NCI-H69 (cell line): ENCODE results near the gene SLC4A11.
"Not testable (repeated sequence)": the region's sequence is repeated elsewhere in the genome, so short reads cannot be mapped to it uniquely, and the experiment has no call there.

Experiments
- DNase-seq: peaks from one replicate; lab custom pipeline; 2025; lab: John Stamatoyannopoulos, UW

Gene SLC4A11

DNA sequence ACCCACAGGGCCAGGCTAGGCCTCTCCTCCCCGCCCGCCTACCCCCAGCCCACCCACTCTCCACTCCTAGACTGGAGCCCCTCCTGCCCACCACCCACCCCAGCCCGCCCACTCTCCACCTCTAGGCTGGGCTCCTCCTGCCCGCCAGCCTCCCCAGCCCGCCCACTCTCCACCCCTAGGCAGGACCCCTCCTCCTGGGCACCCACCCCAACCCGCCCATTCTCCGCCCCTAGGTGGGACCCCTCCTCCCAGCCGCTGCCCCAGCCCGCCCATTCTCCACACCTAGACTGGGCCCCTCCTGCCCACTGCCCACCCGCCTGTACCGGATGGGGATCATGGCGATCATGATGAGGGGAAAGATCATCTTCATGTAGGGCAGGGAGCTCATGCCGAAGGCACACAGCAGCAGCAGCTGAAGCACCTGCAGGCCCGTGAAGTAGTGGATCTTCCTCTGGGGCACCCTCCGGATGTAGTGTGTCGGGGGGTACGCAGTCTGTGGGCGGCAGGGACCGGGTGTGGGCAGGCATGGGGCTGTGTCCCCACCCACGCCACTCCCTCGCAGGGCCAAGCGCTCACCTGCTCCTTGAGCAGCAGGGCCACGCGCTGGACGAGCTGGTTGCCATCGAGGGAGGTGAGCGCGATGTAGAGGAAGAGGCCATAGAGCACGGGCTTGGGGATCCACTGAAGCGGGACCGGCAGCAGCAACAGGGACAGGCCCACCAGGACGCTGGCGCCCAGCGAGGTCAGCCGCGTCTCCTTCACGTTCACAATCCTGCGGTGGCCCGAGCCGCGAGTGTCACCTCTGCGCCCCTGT, 10.8 kb downstream of the SLC4A11 start:
- no peak for DNase-seq

DNA sequence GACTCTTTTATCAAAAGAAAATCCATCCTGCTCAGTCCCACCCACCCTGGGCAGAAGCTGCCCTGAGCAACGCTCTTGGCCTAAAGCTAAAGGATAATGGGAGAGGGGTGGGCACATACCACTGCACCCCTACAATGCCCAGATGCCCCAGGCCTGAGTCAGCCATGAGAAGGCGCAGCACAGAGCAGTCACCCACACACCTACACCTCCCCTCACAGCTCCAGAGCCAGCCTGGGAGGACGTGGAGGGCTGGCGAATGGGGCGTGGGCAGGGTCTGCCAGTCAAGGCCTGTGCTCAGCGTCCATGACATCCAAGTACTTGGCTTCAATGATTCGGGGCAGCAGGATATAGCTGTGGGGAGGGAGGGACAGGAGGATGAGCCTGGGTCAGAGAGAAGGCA, 11.5 kb downstream of the SLC4A11 start:
- DNase-seq, result no peak

DNA sequence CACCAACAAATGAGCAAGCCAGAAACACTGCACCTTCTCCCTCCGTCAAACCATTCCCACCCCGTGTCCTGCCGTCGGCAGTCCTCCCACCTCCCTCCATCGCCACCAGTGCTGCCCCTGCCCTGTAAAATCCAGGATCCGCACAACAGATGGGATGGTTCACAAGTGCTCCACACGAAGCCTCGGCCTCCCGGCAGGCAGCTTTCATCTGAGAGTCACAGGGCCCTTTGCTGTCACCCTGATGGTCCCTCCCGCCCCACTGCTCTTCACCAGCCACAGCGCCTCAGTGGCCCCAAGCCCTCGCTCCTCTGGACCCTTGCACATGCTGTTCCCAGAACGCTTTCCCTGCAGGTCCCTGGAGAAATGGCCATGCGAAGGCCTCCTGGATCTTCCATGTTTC, 12.1 kb downstream of the SLC4A11 start:
- DNase-seq, result no peak

DNA sequence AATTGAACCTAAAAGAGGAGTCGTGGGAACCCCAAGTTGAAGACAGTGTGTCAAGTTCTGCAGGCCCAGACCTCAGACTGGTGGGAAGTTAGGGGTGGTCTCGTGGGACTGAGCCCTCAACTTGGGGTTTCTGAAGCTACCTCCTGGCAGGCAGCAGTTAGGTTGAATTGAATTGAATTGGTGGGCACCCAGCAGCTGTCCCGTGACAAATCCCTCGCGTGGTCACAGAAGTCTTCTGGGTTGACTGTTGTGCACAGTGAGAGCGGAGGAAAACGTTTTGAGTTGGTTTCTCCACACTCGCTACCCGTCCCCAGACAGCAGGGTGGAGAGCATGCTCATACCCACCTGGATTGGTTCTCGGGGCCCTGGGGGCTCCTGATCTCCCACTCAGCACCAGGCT, 12.9 kb downstream of the SLC4A11 start:
- no peak for DNase-seq

DNA sequence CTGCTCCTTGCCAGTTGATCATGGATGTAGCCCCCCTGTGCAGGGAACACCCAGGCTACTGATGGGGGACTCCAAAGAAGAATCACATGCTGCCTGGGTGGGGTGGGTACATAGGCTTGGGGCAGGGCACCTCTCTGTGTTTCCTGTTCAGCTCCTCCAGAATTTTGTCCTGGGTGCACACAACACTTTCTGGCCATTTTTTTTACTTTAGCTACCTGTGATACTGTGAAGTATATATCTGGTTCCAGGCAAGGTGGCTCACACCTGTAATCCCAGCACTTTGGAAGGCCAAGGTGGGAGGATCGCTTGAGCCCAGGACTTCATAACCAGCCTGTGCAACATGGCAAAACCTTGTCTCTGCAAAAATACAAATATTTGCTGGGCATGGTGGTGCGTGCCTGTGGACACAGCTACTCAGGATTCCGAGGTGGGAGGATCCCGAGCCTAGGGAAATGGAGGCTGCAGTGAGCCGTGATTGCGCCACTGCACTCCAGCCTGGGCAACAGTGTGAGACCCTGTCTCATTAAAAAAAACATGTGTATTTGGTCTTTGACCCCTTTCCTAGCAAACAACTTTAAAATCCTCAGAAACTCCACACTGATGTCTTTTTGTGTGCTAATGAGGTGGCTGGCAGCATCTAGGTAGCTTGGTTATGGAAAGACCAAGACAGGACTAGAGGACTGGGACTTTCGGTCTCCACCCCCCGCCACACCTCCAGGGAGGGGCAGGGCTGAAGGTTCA, 14.1 kb downstream of the SLC4A11 start:
- DNase-seq, result no peak

DNA sequence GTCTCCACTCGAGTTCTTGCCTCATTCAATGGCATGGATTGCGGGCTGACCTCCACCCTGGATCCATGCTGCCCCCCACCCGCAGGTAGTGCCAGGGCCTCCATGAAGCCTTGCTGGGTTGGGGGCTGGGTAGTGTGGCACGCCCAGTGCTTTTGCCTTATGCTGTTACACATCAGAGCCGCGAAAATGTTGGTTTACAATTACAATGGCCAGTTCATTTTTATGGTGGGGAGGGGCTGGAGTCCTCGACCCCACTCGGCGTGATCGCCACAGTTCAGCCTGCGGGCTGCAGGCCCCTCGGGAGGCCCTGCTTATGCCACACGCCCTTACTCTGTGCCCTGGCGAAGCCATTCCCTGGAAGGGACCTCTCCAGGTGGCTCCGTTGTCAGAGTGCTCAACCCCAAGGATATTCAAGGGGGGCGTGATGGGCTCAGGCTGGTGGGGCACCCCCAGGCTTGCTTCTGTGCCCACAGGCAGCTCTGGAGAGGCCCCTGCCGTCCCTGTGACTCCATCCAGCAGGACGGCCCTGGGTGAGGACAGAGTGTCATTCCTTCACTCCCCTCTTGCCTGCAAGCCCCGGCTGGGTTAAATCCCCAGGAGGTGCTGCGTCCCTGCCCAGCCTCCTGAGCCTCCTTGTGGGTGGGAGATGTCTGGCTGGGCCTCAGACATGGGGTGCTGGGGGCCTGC, 14.9 kb downstream of the SLC4A11 start:
- DNase-seq, result peak; percentile 42

DNA sequence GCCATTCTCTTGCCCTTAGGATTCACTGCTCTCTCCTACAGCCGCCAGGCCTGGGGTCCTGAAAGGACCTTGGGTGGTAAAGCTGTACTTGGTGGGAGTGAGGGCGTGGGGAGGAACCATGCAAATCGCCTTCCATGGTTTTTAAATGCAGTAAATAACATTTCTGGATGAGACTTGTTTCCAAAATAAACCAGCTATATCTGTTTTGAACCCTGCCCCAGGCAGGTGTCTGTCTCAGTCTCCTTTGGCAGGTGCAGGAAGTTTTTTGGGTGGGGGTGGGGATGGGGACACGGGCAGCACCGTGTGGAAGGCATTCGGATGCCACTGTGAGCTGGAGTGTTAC, 15.4 kb downstream of the SLC4A11 start:
- DNase-seq, result no peak

DNA sequence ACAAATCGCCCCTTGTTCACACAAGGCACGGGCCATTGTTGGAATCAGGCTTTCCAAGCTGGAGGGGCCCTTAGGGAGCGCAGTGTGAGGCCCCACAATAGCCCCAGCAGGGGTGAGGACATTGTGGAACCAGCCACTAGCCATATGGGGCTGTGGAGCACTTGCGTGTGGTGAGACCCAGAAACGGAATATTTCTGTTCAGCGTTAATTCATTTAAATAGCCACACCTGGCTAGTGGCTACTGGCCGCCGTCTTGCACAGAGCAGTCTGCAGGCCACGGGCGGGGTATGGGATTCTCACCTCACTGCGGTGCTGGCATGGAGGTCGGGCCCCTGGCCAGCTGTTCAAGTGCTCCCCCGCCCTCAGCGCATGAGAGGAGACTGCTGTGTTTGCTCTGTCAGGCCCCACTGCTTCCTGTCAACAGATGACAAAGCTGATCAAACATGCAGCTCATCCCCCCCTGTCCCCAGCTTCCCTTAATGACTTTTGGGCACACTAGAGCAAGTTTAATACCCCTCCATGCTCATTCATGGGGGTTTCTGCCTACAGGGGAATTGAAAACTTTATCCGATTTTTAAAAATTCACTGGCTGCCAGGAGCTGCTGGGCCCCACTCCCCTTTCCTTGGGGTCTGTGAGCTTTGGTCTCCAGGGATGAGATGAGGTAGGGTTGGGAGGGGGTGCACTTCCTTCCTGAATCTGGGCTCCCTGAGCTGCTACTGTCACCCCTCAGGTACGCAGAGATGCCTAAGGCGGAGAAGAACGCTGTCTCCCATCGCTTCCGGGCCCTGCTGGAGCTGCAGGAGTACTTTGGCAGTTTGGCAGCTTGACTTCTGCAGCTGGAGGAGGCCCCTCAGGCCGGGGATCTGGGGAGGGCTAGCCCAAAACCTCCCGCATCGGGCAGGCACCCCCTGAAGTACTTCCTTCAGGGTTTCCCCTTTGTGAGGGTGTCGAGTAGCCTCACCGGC, 16.1 kb downstream of the SLC4A11 start:
- peak; percentile 99 for DNase-seq

DNA sequence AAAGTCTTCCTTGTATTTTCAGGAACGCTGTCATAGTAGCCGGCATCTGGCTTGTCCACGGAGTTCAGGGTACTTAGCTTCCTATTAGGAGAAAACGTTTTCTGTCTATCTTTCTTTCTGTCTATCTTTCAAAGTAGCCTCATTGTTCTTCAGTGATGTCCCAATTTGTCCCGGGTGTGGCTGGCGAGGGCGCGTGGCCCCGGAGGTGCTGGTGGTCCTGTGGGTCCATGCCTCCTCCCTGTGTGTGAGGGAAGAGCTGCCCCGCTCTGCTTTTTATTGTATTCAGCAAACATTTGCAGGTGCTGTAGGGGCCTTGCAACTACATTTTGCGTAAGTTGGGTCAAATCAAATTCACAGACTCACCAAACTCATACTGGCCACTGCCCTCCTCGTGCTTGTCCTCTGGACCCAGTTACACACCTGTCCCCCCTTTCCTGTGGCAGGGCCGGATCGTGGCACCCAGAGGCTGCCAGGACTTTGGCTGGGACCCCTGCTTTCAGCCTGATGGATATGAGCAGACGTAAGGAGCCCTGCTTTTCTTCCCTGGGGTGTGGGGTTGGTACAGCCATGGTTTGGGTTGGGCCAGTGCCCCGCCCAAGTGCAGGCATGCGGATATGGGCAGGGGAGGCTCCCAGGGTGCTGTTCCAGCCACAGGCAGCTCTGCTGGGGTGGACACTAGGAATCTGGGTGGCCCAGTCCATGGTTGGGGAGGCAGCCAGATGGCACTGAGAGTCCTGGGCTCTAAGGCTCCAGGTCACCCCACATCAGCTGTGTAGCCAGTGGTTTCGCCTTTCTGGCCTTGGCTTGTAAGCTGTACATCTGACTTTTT, 17.4 kb downstream of the SLC4A11 start:
- DNase-seq, result peak; percentile 33

DNA sequence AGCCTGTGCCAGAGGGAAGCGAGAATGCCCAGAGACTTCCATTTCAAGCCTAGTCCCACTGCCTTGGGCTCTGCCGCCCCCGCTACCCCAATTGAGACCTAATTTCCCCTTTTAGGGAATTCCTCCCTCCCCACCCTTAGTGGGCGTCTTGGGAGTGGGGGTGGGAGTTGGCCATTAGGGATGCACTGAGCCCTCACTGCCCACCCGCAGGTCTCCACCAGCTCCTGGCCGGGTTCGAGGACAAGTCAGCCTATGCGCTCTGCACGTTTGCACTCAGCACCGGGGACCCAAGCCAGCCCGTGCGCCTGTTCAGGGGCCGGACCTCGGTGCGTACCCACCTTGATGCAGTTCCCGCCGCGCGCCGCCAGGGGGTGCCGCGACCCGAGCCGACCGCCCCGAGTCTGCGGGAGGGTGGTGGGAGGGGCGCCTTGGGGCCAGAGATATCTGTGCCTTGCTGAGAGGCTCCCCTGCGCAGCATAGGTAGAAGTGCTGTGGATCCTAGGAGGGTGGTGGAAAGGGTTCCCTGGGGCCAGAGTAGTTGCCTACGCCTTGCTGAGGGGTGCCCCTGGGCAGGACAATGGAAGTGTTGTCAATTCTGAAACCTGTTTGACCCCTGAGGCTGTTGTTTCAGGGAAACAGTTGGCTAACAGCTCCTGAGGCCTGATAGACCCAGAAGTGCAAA, 20.5 kb downstream of the SLC4A11 start:
- peak; percentile 77 for DNase-seq

DNA sequence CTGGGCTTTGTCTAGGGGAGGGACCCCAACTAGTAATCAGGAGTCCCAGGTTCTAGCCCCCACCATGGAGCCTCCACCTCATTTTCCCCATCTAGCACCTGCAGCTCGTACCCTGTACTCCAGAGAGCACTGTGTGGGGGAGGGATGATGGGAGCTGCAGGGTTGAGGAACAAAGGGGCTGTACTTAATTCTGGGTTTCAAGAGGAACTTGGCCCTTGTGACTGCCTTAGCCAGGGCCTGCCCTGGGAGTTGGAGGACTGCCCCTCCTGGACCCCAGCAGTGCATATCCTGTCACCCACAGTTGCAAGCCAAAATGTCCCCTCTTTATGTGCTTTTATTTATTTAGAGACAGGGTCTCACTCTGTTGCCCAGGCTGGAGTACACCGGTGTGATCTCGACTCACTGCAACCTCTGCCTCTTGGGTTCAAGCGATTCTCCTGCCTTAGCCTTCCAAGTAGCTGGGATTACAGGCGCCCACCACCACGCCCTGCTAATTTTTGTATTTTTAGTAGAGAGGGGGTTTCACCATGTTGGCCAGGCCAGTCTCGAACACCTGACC, 23.6 kb downstream of the SLC4A11 start:
- DNase-seq, result not testable (repeated sequence)

DNA sequence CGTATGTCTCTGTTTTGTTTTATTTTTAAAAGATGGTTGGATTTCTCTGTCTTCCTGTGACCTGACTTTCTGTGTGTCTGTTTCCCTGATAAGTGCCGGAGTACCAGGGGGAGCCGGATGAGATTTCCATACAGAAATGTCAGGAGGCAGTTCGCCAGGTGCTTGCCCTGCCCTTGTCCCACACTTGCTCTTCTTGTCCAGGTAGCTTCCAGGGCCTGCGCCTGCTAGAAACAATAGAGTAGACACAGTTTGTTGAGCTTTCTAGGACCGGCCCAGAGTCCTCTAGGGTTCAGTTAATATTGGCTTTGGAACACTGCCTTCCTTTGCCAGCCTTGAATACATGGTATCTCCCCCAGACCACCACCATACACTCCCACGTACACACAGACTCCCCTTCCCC, 25.8 kb downstream of the SLC4A11 start:
- no peak for DNase-seq

DNA sequence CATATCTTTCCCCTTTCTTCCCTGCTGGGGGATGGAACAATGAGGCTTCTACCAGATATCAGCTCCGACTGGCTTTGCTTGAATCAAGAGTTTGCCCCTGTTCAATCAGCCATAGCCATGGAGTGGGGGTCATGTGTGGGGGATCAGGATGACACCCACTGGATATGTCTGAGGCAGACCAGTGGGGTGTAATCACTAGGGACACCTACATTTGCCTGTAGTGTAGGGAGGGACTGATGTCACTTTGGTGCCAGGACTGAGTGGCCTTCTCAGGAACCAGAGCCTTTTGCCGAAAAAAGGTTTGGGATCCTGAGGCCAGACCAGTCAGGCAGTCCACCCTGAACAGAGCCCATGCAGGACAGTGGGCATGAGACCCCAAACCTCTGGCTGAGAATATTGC, 28.6 kb downstream of the SLC4A11 start:
- DNase-seq, result no peak

DNA sequence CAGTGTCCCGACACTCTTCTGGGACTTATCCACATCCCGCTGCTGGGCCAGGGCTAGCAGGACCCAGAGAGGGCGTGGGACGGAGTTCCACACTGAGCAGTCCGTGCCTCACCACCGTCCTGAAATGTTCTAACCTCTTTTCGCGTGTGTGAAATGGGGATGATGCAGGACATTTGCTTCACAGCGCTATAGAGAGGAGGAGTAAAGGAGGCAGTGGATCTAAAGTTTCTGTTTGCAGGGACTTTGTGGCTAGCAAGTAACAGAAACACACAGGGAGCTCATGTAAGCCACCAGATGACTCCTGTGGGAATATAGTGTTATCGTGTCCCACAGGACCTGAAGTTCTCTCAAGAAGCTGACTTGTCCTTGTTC, 29.1 kb downstream of the SLC4A11 start:
- peak; percentile 29 for DNase-seq

DNA sequence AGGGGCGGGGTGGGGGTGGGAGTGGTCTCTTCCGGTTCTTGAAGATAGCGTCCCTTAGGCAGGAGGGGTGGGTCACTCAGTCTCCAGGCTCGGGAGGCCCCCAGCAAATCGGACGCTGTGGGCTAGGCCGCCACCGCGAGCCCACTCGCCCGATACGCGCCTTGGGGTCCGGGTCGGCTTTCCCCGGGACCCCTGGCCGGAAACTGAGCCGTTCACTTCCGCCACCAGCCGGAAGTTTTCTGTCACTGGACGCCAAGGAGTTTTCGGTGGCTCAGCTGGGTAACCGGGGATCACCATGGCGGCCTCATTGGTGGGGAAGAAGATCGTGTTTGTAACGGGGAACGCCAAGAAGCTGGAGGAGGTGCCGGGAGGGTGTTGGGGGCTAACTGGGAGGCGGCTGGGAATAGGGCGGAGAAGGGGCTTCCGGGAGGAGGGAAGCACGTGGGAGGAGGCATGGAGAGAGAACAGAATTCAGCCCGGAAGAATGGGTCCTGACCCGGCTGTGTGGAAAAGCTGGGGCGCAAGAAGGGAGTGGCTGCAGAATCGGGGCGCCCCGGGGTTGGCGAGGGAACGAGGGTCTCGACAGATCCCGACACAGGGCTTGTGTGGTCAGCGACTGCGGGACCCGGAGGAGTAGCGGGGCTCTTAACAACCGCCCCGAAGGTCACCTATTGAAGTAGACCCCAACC, 29.6 kb downstream of the SLC4A11 start, which contains the start of gene ITPA:
ITPA (plus strand) TSS at position 242 of the 689 bp plus-strand sequence; CDS start at position 296, 54 bp downstream.
- peak; percentile 74 for DNase-seq

DNA sequence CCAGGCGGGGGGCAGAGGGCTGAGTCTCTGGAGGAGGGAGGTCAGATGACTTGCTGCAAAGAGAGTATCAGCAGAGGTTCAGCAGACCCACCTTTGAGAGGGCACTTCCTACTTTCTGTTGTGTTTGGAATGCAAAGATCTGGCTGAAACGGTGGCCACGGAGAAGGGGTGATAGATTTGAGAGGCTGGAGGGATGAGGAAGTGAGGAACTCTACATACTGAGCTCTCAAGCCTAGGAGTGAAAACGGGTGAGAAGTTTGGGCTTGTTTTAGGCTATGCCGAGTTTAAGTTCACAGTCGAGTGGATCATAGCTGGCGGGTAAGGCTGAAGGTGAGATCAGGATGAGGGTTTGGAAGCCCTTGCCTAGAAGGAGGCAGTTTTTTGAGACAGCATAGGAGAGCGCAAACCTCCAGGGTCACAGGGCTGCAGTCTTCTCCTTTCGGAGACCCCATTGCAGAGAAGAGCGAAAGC, 30.2 kb downstream of the SLC4A11 start:
- DNase-seq, result peak; percentile 48

DNA sequence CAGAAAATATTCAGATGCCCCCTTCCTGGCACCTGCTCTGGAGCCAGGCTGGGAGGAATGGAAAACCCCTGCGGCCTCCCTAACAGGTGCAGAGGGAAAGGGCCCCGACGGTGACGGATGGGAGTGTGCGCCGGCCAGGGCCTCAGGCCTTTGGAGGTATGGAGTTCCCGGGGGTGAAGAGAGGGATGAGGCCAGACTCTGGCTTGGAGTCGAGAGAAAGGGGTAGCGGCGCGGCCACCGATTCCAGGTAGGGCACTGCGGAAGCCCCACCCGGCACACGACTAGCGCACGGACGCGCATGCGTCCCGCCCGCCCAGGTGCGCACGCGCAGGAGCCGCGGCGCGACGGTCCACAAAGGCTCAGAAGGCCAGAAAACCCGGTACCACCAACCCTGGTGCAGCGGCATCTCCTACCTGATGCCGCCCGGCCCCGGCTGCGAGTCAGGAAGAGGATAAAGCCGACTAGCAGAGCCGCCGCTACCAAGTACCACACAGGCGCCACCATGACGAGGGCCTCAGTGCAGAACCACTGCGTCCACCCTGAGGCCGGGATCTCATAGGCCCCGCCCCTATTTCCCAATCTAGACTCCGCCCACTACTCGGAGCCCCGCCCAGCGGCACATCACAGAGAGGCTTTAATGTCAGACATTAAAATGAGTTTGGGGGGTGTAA, 34.7 kb downstream of the SLC4A11 start, which contains the start of gene DDRGK1:
DDRGK1 (minus strand) TSS at position 559 of the 671 bp plus-strand sequence; CDS start at position 504, 55 bp downstream.
- peak; percentile 91 for DNase-seq
